GM03348 (cell line): ENCODE results near the gene GH1.
A peak's percentile ranks its signal among the peaks of the same experiment; 100 is the strongest.
"Not testable (repeated sequence)": the region's sequence is repeated elsewhere in the genome, so short reads cannot be mapped to it uniquely, and the experiment has no call there.

ENCODE experiments used
- DNase-seq: peaks from one replicate; pipeline ENCODE4 v3.0.0; 2012; ENCODE audit warnings: low spot score

GH1 gene

GRCh38 chr17:63918789-63919305 lies at the start of gene GH1:
Gene GH1 (minus strand): TSS chr17:63918839. CDS start chr17:63918776, 63 bp downstream.
- not testable (repeated sequence) for DNase-seq

GRCh38 chr17:63967953-63968352 lies 49.3 kb upstream of the GH1 start:
- DNase-seq, result no peak

- no peak for DNase-seq
These were observed 48.1 kb upstream of the GH1 start for GRCh38 chr17:63966646-63967264.

GRCh38 chr17:63963123-63963522 lies 44.5 kb upstream of the GH1 start:
- DNase-seq, result no peak

- no peak for DNase-seq
These were observed 43.7 kb upstream of the GH1 start for GRCh38 chr17:63962298-63962744.

- DNase-seq, result peak; percentile 56
These were observed 42.9 kb upstream of the GH1 start for GRCh38 chr17:63961355-63962212.

GRCh38 chr17:63960430-63960829 lies 41.8 kb upstream of the GH1 start:
- no peak for DNase-seq

- DNase-seq, result no peak
These were observed 41.4 kb upstream of the GH1 start for GRCh38 chr17:63960006-63960405.

- no peak for DNase-seq
These were observed 37.8 kb upstream of the GH1 start for GRCh38 chr17:63956296-63956920.

GRCh38 chr17:63955791-63956190 lies 37.2 kb upstream of the GH1 start:
- DNase-seq, result no peak

GRCh38 chr17:63955232-63955631 lies 36.6 kb upstream of the GH1 start:
- no peak for DNase-seq

- no peak for DNase-seq
These were observed 35.9 kb upstream of the GH1 start for GRCh38 chr17:63954402-63955063.

GRCh38 chr17:63950940-63951907 lies 32.6 kb upstream of the GH1 start:
- DNase-seq, result no peak

- DNase-seq, result no peak
These were observed 31.1 kb upstream of the GH1 start for GRCh38 chr17:63949576-63950250.

- DNase-seq, result no peak
These were observed 29.9 kb upstream of the GH1 start for GRCh38 chr17:63948521-63948920.

- no peak for DNase-seq
These were observed 29.2 kb upstream of the GH1 start for GRCh38 chr17:63947711-63948330.

GRCh38 chr17:63946440-63947363 lies 28.1 kb upstream of the GH1 start:
- peak; percentile 89 for DNase-seq

- no peak for DNase-seq
These were observed 27.3 kb upstream of the GH1 start for GRCh38 chr17:63945784-63946439.
